NCI-H1694 treated with DMSO at 0.1 percent for 48 hours (cell line): Measurements from ENCODE around the gene NOTUM.

Source experiments
- DNase-seq: peaks from one replicate; lab custom pipeline; 2025; lab: John Stamatoyannopoulos, UW

Gene NOTUM

DNA sequence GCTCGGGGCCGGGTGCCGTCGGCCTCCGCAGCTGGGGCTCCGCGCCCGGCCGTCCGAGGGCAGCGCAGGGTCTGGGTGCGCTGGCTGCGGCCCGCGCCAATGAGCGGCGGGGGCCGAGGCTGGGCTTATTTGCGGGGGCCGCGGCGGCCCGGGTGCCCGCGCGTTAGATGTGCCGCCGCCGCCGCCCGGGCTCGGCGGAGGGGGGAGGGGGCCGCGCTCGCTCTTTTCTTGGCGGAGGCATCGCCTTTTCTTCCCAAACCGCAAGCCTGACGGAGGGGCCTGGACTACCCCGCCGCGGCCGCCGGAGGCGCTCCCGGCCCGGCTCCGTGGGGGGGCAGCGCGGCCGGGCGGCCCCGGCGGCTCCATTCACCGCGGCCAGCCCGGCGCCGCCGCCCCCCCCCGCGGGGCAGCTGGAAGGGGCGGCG, at the start of gene NOTUM:
TSS of gene NOTUM (minus strand) at position 101 of the 425 bp plus-strand sequence. CDS start 278 bp downstream, outside the sequence.
- no peak for DNase-seq

DNA sequence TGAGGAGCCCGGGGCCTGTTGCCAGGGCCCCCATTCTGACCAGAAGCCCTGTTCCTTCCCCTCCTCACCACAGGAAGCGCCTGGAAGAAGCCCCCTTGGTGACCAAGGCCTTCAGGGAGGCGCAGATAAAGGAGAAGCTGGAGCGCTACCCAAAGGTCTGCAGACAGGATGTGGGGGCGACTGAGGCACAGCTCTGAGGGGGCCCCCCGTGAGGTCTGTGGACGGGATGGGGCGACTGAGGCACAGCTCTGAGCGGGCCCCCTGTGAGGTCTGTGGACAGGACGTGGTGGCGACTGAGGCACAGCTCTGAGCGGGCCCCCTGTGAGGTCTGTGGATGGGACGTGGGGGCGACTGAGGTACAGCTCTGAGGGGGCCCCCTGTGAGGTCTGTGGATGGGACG, 48.4 kb upstream of the NOTUM start:
- no peak for DNase-seq

DNA sequence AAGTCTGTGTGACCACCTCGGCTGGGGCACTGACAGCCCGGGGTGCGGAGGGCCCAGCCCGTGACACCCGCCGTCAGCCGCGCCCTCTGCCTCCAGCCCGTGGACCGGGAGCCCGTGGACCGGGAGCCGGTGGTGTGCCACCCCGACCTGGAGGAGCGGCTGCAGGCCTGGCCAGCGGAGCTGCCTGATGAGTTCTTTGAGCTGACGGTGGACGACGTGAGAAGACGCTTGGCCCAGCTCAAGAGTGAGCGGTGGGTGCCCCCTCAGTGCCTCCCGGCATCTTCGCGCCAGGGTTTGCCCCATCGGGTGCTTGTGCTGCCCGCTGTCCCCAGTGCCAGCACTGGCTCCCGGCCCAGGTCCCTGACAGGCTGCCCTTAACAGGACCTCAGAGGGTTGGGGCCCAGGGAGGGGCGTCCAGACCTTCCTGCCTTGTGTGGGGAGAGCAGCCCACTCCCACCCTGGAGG, 48.0 kb upstream of the NOTUM start:
- no peak for DNase-seq

DNA sequence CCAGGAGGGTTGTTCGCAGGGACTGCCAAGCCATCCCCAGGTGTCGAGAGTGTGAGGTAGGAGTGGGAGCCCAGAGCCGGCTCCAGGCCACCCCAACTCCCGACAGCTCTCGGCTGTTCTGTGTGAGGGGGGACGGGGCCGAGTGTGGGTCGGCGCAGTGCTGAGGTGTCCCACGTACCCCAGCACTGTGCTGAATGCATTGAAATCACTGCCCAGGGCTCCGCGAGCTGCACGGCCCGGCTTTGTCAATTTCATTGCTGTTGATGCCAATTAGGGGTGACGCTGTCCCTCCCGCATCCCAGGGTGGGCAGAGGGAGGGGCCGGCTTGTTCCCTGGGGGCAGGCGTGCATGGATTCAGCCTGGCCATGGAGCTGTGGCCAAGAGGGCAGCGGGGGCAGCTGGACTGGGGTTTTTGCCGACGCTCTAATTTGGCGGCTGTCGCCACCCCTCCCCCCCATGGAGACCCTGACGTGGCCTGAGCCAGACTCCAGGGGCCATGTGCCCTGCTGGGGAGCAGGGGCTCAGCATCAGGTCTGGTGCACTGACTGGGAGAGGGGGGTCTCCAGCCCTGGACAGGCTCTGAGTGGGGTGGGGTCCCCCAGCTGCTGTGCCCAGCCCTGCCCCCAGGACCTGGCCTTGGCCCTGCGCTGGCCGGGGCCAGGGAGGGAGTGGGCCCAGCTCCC, 47.4 kb upstream of the NOTUM start:
- no peak for DNase-seq

DNA sequence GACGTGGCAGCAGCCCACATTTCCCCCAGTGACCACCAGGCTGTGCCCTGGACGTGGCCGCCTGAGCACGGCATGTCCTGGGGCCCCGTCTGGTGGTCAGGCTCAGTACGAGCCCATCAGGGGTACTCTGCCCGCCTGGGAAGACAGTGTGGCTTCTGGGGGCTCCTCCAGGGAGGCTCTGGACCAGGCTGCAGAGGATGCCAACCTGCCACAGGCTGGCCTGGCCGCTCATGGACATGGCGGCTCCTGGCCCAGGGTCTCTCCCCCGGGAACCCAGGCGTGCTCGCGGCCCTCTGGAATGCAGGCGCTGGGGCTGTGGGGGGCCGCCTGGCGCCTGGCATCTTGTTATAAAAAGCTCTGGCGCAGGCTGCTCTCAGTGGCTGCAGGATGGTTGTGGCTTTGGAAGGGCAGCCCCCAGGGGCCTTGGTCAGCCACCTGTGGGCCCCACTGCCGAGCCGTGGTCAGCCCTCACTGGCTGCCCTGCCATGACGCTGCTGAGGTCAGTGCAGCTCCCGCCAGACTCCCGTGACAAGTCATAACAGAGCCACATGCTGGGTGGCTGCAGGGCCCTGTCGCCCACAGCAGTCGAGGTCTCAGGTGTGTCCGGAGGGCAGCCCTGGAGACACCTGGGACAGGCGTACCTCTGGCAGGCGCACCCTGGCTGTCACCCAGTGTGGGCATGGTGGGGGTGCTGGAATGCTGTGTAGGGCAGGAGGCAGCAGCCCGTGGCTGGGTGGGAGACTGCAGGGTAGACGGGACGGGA, 46.7 kb upstream of the NOTUM start:
- no peak for DNase-seq

DNA sequence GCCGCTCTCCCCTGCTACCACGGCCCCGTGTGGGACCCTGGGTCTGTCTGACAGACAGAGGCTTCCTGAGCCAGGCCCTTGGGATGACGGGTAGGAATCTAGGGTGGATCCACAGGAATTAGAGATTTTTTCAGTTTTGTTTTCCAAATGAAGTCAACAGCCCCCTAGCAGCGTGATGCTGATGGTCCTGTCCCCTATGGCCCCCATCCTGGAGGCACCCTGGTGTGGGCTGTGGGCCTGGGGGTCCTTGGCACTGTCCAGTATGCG, 46.2 kb upstream of the NOTUM start:
- DNase-seq: no peak

DNA sequence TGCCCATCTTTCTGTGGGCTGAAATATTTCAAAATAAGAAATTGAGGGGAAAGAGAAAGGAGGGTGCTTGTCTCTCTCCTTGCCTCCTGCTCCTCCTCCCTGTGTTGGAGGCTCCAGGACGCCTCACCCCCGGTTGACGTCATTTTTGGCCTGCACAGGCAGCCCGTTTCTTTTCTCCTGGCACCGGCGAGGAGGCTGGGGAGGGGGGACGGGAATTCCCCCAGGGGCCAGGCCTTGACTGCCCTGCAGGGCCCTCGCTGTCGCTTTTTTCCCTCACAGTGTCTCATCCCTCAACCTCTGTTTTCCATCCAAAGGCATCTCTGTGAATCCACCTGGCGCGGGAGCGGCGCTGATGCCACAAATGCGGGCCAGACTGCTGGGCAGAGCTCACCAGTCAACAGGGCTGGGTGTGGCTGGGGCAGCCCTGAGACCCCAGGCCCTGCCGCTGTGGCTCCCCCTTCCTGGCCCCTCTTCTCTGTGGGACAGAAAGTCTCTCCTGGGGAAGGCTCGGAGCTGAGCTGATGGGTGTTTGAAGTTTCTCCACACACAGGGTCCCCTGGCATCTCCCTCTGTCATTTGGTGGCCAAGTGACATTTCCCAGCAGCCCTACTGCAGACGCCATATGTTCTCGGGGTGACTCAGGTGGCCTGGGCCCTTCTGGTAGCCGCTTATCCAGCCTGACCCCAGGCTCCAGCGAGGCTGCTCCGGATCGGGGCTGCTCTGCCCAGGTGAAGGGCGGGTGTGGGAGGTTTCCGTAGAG, 45.7 kb upstream of the NOTUM start:
- DNase-seq: peak; percentile 33

DNA sequence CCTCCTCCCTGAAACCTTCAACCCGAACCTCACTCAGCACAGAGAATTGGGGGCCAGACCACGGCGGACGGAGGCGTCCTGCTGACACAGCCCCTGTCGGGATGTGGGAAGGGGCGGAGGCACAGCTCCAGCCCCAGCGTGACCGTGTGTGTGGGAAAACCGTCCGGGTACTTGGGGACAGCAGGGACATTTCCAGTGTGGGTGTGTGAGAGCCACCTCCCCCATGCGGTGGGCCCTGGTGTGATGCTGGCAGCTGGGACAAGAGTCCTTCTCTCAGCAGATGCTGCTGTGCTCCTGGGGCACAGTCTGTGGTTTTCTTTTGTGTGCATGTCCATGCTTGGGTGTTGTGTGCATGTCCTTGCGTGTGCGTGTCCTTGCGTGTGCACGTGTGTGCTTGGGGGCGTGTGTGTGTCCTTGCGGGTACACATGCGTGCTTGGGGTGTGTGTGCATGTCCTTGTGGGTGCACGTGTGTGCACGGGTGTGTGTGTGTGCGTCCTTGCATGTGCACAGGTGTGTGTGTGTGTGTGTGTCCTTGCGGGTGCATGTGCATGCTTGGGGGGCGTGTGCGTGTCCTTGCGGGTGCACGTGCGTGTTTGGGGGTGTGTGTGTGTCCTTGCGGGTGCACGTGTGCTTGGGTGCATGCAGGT, 44.8 kb upstream of the NOTUM start:
- peak; percentile 25 for DNase-seq

DNA sequence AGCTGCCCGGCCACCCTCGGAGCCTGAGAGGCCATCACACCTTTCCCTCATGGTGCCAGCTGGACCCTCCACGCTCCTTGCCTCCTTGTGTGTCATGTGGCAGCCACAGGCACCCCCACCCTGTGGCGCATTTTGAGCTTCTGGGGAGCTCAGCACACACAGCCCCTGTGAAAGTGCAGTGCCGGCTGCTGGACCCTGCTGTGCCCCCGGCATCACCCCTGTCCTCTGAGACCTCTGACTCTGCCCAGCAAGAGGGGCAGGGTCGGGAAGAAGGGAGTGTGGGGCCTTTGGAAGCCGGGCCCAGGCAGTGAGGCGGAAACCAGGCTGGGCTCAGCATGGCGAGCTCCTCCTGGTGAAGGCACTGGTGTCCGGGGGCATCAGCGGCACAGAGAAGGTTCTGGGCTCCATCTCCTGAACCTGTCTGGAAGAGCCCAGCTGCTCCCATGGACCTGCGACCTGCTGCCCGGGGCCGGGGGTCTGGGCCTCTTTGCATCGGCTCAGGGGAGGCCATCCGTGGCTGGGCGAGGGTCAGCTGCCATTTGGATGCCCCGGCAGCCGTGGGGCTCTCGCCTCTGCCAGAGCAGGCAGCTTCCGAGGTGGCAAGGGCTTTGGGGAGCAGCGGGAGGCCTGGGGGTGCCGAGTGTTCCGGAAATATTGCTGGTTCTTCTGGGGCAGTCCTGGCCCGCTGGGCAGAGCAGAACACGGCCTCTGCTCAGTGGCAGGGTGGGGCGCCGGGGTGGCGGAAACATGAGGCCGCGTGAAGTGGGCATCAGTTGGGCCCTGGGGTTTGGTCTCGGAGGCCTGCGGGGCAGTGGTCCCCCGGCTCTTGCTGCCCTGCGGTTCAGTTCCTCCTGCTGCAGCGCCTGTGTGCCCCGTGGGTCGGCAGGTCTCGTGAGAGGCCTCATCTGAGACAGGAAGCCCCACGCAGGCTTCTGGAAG, 43.8 kb upstream of the NOTUM start:
- DNase-seq: no peak

DNA sequence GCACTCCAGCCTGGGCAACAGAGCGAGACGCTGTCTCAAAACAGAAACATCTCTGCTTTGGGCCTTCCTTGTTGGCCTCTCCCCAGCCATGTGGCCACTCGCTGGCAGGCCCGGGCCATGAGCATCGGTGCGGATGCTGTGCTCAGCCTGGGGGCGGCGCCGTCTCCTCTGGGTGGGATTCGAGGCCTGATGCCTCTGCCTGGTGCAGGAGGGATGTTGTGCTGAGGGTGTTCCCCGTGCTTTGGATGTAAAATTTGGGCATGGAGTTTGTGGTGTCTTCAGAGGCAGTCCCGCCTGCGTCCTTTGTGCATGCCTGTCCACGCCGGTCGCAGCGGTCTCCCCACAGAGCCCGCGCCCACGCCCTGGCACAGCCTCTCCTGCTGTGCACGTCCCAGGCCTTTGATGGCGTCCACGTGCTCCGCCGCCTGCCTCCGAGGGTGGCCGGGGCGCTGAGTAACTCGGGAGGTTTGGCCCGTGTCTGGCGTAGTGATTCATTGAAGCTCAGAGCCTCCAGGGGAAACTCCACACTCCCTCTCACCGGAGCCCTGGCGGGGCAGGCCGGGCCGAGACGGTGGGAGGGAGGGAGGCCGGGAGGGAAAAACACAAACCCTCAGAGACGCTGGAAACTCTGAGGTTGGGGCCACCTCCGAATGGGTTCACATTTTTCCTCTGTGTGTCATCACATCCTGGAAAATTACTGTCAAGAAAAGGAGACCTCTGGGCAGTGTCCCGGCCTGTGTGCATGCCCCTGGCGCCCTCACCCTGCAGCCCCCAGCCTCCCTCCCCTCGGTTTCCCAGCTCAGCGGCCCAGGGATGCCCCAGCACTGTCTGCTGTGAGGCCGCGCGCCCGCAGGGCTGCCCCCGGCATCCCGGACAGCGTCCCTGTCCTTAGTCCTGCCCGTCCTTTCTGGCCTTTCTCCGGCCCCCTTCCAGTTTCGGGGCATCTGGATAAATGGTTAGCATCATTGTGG, 42.7 kb upstream of the NOTUM start:
- no peak for DNase-seq

DNA sequence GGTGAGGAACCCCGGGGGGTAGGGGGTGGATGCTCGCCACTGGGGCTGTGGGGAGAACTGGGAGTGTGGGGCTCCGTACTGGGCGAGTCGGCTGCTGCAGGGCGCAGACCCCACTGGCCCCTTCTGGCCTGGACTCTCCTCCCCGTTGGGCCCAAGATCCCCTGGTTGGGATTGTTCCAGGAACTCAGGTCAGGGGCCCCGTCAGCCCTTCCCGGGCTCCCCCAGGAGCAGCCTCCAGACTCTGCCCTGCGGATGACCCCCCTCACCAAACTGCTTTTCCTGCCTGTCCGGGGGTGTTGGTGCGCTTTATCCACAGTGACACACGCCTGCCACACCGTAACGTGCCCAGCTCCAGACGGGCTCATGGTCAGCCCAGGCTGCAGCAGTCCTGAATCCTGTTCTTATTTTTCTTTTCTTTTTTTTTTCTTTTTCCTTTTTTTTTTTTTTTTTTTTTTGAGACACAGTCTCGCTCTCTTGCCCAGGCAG, 40.6 kb upstream of the NOTUM start:
- no peak for DNase-seq

DNA sequence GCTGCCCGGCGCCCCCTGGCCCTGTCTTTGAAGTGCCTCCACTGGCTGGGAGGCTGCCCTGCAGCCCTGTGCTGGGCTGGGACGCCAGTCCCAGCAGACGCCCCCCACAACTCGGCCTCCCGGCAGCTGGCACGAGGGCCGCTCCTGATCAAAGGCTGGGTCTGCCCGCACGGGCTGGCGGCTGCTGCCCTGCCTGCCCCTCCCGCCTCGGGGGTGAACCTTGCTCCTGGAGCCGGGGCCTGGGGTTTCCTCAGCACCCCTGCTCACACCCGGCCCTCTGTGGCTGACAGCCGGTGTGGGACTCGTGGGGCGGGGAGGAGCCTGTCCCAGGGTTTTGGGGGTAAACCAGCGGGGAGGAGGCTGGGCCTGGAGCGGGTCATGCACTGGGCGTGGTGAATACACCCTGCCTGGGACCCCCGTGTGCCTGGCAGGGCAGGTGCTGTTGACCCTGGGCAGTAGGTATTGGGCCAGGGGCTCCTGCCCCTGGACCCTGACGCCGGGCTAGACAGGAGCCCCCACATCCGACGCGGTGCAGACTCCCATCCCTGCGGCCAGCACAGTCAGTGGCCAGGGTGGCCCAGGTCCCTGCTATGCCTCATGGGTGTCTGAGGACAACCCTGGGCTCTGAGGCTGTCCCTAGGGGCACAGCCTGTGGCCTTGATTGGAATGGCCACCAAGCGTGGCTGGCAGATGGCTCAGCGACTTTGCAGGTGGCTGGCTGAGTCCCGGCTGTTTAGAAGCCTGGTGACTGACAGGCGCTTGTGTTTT, 40.0 kb upstream of the NOTUM start:
- DNase-seq: peak; percentile 38

DNA sequence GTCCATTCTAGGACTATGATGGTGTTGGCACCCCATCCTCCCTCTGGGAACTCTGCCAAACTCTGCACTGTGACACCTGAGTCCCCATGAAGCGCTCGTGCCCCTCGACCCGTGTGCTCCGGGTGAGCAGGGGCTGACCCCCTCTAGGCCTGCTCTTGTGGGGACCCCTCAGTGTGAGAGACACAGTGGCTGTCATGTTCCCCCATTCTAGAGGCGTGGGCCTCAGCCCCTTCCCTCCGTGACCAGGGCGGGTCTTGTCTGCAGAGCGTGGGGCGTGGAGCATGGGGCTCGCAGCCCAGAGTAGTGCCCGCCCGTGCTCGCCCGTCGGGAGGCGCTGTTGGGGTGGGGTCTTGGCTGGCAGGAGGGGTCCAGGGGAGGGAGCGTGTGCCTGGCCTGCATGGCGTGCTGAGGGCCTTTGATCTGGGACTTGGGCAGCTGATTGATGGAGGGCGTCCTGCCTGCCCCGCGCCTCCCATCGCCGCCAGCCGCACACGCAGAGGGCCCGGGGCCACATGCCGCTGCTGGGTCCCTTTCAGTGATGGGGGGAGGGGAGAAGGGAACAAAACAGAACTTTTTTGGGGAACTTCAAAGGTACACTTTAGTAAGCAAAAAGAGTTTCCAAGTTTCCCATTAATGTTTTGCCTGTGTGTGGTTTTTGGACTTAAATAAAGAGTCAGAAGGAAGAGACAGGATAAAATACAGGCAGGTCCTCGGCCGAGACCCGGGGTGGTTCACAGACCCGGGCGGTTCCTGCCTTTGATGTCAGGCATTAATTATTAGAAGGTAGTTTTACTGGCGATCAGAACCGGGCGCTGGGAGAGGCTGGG, 39.2 kb upstream of the NOTUM start:
- no peak for DNase-seq

DNA sequence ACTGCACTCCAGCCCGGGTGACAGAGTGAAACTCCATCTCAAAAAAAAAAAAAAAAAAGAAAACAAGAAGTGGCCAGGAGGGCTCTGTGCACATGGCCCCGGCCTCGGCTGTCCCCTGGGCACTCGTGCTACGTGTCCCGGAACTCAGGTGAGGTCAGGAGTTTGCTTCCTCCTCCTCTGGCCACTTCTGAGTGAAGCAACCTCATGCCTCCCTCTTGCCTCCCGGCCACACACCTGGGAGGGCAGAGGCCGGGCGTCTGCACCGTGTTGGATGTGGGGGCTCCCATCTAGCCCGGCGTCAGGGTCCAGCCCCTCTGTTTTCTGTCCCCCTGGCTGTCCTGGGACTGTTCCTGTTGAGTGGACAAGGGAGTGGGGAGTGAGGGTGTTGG, 38.6 kb upstream of the NOTUM start:
- DNase-seq: no peak

DNA sequence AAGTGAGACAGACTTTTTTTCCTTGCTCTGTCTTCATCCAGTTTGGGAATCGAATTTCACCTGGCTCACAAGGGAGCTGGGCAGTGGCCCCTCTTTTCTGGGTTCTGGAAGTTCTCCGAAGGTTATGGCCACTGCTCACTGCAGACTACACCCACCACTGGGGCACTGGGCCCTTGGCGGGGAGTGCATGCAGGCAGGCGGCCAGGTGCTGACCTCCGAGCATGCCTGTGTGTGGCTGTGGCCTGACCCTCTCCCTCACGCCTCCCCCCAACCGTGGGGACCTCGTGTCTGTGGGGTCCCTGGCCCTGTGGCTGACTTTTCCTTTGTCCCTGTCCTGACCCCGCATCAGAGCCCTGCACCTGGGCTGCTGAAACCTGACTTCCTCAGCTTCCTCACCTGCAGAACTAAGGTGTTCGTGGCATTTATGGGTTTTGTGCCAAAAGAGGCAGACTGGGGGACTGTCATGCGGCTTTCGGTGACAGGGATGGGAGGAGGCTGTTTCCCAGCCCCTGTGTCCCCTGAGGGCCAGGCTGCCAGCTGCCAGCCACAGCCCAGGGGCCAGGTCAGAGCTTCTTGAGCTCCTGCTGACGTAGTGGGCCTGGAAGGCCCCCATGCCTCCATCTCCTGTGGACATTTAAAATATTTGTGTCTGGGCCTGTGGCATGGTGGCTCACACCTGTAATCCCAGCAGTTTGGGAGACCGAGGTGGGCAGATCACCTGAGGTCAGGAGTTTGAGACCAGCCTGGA, 37.9 kb upstream of the NOTUM start:
- DNase-seq: no peak

DNA sequence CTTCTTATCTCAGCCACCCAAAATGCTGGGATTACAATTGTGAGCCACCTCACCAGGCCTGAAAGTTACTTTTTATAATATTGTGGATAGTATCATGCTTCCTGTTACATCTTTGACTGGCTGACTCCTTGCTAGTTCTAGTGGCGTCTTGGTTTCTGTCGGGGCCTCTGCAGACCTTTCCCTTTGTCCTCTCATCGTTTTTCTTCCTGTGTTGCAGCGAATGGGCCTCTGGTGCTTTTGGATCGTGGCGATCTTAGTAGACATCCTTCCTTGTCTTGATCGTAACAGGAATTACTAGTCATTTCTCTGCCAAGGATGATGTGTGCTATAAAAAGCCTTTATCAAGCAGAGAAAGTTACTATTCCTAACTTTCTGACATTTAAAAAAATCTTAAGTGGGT, 37.2 kb upstream of the NOTUM start:
- no peak for DNase-seq

DNA sequence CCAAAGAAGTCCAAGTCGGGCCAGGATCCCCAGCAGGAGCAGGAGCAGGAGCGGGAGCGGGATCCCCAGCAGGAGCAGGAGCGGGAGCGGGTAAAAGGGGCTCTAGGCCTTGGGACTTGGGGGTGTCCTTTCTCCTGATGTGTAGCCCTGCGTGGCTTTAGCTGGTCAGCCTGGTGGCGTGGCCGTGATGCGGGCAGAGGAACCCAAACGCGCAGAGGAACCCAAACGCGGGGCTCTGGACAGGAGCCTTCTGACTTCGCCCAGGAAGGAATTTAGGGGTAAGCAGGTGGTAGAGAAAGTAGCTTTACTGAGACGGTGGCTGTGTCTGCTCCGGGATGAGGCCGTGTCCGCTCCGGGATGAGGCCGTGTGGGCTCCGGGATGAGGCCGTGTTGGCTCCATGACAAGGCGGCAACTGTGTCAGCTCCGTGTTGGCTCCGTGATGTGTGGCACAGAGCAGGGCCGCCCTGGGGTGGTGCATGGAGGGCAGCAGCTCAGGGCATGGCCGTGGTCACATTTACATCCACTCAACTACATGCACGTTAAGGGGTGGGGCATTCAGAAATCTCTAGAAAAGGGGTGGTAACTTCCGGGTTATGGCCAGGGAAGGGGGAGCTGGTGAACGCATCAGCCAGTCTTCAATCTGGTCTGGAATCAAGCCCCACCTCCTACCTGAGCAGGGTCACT, 35.9 kb upstream of the NOTUM start:
- no peak for DNase-seq
